ENCODE results near the gene EPN1. TPM values are rescaled to one million over a fixed set of nuclear protein-coding genes. Genes with fewer than 3 reads are reported as not detected.
A peak's percentile ranks its signal among the peaks of the same experiment; 100 is the strongest.

Gene EPN1
- total and polyA plus RNA-seq, 2 of the 13 experiments (the other 11 are each of a cell fraction or from before 2014, with no cell fraction given) = 28.9 to 31.7 TPM

- TF ChIP-seq MTA1 (CRISPR knock-in tag; IDR thresholded peaks at IDR 0.05; ENCODE audit: borderline replicate concordance) = 0 out of 2 replicates have a peak, but pooled peaks have one; percentile 15
- no peak; the same call in 1 of the 2 replicates for TF ChIP-seq CENPT (CRISPR knock-in tag; IDR thresholded peaks at IDR 0.05; ENCODE audit: low read depth)
- no peak for TF ChIP-seq ZMYM2 (CRISPR knock-in tag; IDR thresholded peaks at IDR 0.05)
- TF ChIP-seq ZNF781 (CRISPR knock-in tag; IDR thresholded peaks at IDR 0.05; ENCODE audit: borderline replicate concordance, not compliant biosample characterization) = no peak
- TF ChIP-seq, protein P1, sequence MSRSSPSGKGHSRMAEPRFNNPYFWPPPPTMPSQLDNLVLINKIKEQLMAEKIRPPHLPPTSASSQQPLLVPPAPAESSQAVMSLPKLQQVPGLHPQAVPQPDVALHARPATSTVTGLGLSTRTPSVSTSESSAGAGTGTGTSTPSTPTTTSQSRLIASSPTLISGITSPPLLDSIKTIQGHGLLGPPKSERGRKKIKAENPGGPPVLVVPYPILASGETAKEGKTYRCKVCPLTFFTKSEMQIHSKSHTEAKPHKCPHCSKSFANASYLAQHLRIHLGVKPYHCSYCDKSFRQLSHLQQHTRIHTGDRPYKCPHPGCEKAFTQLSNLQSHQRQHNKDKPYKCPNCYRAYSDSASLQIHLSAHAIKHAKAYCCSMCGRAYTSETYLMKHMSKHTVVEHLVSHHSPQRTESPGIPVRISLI (CRISPR knock-in tag; IDR thresholded peaks at IDR 0.05; ENCODE audit: borderline replicate concordance) = peak; percentile 14; the same call in 1 of the 2 replicates
- no peak for TF ChIP-seq IRF1 (CRISPR knock-in tag; IDR thresholded peaks at IDR 0.05; ENCODE audit: low read depth)
- peak; percentile 65; the same call in 1 of the 2 replicates for TF ChIP-seq ZNF670 (CRISPR knock-in tag; IDR thresholded peaks at IDR 0.05; ENCODE audit: borderline replicate concordance)
- no peak for TF ChIP-seq ATF7 (IDR thresholded peaks at IDR 0.05)
- no peak for TF ChIP-seq ATF7 (CRISPR knock-in tag; IDR thresholded peaks at IDR 0.05)
- peak; percentile 30; the same call in 1 of the 2 replicates for TF ChIP-seq ZNF776 (CRISPR knock-in tag; IDR thresholded peaks at IDR 0.05)
- TF ChIP-seq ZBTB43 (CRISPR knock-in tag; conservative IDR thresholded peaks at IDR 0.05) = peak; percentile 38; the same call in 1 of the 2 replicates
- peak; percentile 57; the same call in 1 of the 2 replicates for TF ChIP-seq FOXC1 (CRISPR knock-in tag; IDR thresholded peaks at IDR 0.05; ENCODE audit: borderline replicate concordance)
- no peak for TF ChIP-seq PHB2 (IDR thresholded peaks at IDR 0.05; ENCODE audit: partially characterized antibody)
- TF ChIP-seq JUND (CRISPR knock-in tag; IDR thresholded peaks at IDR 0.05) = no peak
- TF ChIP-seq ATM (IDR thresholded peaks at IDR 0.05; ENCODE audit: borderline replicate concordance) = no peak
- TF ChIP-seq HOMEZ (CRISPR knock-in tag; IDR thresholded peaks at IDR 0.05; ENCODE audit: low read depth) = no peak
- TF ChIP-seq, protein P2, sequence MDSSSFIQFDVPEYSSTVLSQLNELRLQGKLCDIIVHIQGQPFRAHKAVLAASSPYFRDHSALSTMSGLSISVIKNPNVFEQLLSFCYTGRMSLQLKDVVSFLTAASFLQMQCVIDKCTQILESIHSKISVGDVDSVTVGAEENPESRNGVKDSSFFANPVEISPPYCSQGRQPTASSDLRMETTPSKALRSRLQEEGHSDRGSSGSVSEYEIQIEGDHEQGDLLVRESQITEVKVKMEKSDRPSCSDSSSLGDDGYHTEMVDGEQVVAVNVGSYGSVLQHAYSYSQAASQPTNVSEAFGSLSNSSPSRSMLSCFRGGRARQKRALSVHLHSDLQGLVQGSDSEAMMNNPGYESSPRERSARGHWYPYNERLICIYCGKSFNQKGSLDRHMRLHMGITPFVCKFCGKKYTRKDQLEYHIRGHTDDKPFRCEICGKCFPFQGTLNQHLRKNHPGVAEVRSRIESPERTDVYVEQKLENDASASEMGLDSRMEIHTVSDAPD (CRISPR knock-in tag; IDR thresholded peaks at IDR 0.05) = no peak
- TF ChIP-seq ZNF614 (CRISPR knock-in tag; IDR thresholded peaks at IDR 0.05; ENCODE audit: borderline replicate concordance) = peak; percentile 55; the same call in 1 of the 2 replicates
- no peak for TF ChIP-seq BRCA1 (CRISPR knock-in tag; IDR thresholded peaks at IDR 0.05)
Measured at GRCh38 chr19:55674841-55675660, at the start of gene EPN1 (continued).
